GM21576 (cell line): Measurements from ENCODE around the gene SHISA5.
A peak's percentile ranks its signal among the peaks of the same experiment; 100 is the strongest.
"Not testable (repeated sequence)": the region's sequence is repeated elsewhere in the genome, so short reads cannot be mapped to it uniquely, and the experiment has no call there.

ENCODE experiments used
- ATAC-seq: cut with Tn5 transposase; IDR thresholded peaks from one replicate; pipeline ENCODE4 v1.9.1; 2021; ENCODE audit warnings: mild to moderate bottlenecking, moderate library complexity; ENCODE audit not compliant: unreplicated experiment

SHISA5 gene

GRCh38 chr3:48461767-48462166 lies 42.2 kb downstream of the SHISA5 start:
- ATAC-seq: not testable (repeated sequence)

- no peak for ATAC-seq
Measured at GRCh38 chr3:48460517-48460902, 43.5 kb downstream of the SHISA5 start.

- no peak for ATAC-seq
Measured at GRCh38 chr3:48459773-48460516, 44.0 kb downstream of the SHISA5 start.

- no peak for ATAC-seq
Measured at GRCh38 chr3:48459331-48459730, 44.6 kb downstream of the SHISA5 start.

- no peak for ATAC-seq
Measured at GRCh38 chr3:48456456-48456855, 47.5 kb downstream of the SHISA5 start.

- no peak for ATAC-seq
Measured at GRCh38 chr3:48451270-48451669, 52.7 kb downstream of the SHISA5 start.

GRCh38 chr3:48446425-48447193 lies 57.4 kb downstream of the SHISA5 start, which contains the start of gene ATRIP:
Gene ATRIP, plus strand, starts transcription at chr3:48446737. Its CDS starts 109 bp downstream, at chr3:48446846.
- ATAC-seq: peak; percentile 77

GRCh38 chr3:48446043-48446424 lies 57.9 kb downstream of the SHISA5 start:
- peak; percentile 7 for ATAC-seq

- no peak for ATAC-seq
Measured at GRCh38 chr3:48445277-48445882, 58.6 kb downstream of the SHISA5 start.

GRCh38 chr3:48441940-48442339 lies 62.0 kb downstream of the SHISA5 start:
- ATAC-seq: no peak

- no peak for ATAC-seq
Measured at GRCh38 chr3:48440590-48440958, 63.4 kb downstream of the SHISA5 start.

GRCh38 chr3:48439820-48440589 lies 64.0 kb downstream of the SHISA5 start, which contains the start of the genes CCDC51 and TMA7:
Gene CCDC51, minus strand, starts transcription at chr3:48440119. Its CDS starts 4,991 bp downstream, at chr3:48435128.
Gene TMA7, plus strand, starts transcription at chr3:48440257. Its CDS starts 40 bp downstream, at chr3:48440297.
- peak; percentile 86 for ATAC-seq

- no peak for ATAC-seq
Measured at GRCh38 chr3:48437812-48438211, 66.2 kb downstream of the SHISA5 start.

GRCh38 chr3:48436855-48437254 lies 67.1 kb downstream of the SHISA5 start:
- no peak for ATAC-seq

GRCh38 chr3:48436477-48436787 lies 67.5 kb downstream of the SHISA5 start:
- no peak for ATAC-seq

- ATAC-seq: no peak
Measured at GRCh38 chr3:48435774-48436476, 68.0 kb downstream of the SHISA5 start.

GRCh38 chr3:48435223-48435595 lies 68.8 kb downstream of the SHISA5 start:
- ATAC-seq: no peak

- ATAC-seq: no peak
Measured at GRCh38 chr3:48434591-48435222, 69.3 kb downstream of the SHISA5 start.

- no peak for ATAC-seq
Measured at GRCh38 chr3:48433472-48434118, 70.4 kb downstream of the SHISA5 start.
